Measurements from ENCODE around the gene LEPR.
A peak's percentile ranks its signal among the peaks of the same experiment; 100 is the strongest.
"Not testable (repeated sequence)": the region's sequence is repeated elsewhere in the genome, so short reads cannot be mapped to it uniquely, and the experiment has no call there.

LEPR gene

DNA sequence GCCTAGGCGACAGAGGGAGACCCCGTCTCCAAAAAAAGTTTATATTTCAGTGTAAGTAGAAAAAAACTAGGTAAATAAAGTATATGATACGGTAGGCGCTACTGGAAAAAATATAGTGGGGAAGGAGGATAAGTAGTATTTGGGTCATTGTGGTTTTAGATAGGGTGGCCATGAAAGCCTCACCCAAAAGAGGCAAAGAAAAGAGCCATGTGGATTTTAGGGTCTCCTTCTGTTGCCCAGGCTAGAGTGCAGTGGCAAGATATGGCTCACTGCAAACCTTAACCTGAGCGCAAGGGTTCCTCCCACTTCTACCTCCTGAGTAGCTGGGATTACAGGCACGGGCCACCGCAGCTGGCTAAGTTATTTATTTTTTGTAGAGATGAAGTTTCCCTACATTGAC lies 17.1 kb downstream of the LEPR start:
- DNase-seq: no peak

DNA sequence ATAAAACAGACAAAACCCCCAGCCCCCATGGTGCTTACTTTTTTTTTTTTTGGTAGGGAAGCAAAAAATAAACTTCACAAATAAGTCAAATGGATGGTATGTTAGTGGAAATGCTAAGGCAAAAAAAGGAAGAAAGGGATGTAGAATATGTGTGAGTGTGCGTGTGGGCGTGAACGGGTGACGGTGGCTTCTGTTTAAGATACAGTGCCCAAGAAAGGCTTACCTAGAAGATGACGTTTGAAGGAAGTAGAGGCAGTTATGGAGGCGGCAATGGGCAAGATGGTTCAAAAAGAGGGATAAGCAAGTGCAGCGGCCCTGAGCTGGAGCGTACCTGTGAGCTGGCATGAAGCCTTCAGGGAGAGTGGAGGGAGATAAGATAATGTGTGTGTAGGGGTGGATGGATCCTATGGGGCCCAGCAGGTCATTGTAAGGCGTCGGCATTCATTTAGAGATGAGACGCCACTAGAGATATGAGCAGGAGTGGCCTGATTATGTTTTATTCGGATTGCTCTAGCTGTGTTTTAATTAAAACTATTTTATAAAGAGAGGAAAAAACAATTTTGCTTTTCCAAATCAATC lies 19.9 kb downstream of the LEPR start:
- no peak for DNase-seq

DNA sequence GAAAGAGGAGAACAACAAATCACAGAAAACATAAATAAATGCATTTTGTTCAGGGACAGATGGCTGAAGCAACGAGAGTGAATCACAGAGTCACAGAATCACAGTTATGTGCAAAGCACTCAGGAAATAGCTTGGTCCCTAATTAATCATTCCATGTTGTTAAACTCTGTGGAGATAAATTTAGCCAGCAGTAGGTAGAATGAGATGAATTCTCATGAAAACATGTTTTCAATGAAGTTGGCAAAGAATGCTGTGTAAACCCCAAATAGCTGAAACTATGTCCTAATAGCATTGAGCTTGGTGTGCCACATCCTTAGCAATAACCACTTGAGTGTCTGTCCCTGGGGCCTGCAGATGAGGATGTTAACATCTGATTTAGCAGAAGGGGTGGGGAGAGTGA lies 20.4 kb downstream of the LEPR start:
- DNase-seq: no peak

DNA sequence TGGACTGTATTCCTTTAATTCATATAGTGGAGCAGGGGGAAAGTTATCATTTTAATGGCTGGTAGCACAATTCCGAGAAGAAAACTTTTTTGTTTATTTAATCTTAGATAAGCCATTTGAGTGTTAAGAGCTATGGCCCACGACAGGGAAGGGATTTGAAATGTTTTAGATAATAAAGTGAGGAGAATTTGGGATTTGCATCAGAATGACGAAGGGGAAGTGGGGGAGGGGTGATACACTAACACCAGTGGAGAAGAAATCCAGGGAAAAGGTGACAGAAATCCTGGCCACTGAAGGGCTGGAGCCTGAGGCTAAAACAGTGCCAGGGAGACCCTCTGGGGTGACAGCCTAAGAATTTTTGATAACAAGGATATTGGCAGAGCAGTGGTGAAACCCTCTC lies 21.0 kb downstream of the LEPR start:
- no peak for DNase-seq

DNA sequence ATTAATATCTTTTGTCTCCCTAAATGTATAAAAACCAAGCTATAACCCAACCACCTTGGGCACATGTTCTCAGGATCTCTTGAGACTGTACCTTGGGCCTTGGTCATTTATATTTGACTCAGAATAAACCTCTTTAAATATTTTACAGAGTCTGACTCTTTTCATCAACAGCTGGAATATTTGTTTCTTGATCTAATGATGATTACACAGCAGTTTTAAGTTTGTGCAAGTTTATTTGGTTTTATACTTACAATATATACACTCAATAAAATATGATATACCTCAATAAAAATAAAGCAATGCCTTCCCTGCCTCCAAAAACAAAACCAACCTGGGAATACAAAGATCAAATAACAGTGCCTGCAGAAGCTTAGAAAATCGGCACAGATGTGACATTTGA lies 22.0 kb downstream of the LEPR start:
- no peak for DNase-seq

DNA sequence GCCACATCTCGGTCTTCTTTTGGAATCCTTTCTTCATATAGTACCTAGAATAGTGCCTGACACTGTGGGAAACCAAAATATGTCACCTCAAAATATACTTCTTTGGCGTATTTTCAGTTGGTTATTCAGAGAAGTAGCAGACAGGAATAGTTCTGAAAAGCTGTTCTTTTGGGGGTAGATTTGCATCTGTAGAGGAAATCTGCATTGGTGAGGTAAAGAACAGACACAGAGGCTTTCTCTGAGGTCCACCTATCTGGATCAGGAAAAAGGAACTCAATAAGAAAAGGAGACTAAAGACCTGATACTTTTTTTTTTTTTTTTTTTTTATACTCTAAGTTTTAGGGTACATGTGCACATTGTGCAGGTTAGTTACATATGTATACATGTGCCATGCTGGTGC lies 23.2 kb downstream of the LEPR start:
- no peak for DNase-seq

DNA sequence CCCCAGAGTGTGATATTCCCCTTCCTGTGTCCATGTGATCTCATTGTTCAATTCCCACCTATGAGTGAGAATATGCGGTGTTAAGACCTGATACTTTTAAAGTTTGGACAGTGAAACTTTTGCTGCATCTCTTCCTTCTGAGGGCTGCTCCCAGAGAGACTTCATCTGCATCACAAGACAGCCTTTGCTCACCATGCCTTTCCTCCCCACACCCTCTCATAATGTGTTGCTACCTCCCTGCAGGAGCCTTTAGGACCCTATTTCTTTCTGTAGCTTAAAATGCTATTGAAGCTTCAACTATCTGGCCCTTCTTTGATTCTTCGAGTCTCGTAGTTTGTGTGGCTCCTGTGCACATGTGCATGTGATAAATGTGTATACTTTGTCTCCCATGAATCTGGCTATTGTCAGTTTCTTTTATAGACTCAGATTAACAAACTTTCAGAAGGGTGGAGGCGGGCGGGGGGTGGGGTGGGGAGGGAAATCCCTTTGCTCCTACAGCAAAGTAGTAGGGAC lies 23.7 kb downstream of the LEPR start:
- DNase-seq: no peak

DNA sequence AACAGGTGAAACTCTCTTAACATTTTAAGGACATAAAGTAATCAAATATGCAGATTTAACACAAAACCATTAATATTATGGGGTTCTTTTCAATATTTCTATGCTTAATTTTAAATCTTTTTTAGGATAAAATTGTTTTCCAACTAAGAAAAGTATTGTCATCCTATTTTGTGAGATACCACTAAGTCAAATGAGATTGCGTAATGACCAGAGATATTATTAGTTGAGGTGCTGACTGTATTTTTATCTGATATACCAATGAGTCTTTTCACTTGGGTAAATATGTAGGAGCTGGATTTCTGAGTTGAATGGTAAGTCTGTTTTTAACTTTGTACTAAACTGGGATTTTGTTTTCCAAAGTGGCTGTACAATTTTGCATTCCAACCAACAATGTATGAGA lies 25.4 kb downstream of the LEPR start:
- no peak for DNase-seq

DNA sequence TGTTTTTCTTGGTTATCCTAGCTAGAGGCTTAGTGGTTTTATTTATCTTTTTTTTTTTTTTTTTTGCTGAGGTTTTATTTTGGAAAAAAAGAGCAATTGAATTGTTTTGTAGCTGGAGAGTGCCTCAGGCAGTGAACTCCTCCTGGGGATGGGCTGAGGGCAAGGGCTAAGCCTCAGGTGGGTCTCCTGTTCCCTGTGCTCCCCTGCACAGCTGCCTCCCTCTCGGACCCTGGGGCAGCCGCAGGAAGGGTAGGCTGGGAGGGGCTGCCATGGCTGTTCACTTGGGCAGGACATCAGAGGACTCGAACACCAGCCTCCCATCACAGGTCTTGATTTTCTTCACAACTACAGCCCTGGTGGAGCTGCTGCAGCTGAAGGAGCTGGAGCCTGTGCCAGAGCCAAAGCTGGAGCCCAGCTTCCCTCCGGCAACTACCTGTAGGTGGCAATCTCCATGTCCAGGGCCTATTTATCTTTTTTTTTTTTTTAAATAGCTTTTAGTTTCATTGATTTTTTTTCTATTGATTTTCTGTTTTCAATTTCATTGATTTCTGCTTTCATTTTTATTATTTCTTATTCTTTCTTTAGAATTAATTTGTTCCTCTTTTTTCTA lies 28.9 kb downstream of the LEPR start:
- DNase-seq: no peak

DNA sequence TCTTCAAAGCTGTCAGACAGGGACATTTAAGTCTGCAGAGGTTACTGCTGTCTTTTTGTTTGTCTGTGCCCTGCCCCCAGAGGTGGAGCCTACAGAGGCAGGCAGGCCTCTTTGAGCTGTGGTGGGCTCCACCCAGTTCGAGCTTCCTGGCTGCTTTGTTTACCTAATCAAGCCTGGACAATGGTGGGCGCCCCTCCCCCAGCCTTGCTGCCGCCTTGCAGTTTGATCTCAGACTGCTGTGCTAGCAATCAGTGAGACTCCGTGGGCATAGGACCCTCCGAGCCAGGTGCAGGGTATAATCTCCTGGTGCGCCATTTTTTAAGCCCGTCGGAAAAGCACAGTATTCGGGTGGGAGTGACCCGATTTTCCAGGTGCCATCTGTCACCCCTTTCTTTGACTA lies 35.2 kb downstream of the LEPR start:
- DNase-seq: not testable (repeated sequence)

DNA sequence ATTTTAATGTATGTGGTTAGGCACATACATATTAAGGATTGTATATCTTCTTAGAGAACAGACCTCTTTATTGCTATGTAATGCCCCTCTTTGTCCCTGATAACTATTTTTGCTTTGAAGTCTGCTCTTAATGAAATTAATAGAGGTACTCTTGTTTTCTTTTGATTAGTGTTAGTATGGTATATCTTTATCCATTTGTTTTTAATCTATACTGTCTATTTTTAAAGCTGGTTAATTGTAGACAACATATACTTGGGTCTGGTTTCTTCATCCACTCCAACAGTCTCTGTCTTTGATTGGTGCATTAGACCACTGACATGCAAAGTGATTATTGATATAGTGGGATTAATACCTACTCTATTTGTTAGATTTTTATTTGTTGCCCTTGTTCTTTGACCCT lies 36.0 kb downstream of the LEPR start:
- DNase-seq: no peak

DNA sequence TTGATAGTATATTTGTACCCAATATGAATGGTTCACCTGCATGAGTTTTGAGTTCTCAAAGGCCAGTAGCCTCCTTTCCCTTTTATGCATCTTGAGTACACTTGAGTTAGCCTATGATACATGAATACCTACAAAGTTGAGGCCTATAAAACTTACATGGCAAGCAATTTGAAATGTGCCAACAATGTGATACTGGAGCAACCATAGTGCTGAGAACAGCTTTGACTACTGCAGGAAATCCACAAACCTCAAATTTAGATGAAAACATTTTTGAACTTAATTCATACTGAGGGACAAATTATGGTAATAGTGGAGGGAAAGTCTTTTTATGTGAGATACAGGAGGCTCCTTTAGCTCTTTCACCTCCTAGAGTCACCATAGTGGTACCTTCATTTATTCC lies 37.4 kb downstream of the LEPR start:
- no peak for DNase-seq

DNA sequence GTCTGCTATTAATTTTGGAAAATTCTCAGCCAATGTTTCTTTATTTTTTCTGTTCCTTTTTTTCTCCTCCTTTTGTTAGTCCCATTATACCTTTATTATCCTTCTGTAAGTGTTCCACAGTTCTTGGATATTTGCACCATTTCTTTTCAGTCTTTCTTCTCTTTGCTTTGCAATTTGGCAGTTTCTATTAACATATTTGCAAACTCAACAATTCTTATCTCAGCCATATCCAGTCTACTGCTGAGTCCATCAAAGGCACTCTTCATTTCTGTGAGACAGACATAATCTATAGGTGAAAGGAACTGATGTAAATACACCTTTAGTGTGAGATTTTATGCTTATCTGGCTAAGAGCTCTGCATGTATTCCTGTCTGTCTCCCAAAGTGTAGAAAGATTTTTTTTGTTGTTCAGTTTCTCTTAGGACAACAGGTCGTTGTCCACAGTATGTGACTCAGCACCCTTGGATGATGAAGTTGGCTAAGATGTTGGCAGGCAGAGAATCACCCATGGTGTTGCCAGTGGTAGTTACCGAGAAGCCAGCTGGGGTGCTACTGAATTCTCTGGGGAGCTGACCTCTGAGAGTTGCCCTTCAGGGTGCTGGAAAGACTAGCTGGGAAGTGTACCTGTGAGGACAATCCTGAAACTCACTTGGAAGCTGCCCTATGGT lies 38.4 kb downstream of the LEPR start:
- no peak for DNase-seq

DNA sequence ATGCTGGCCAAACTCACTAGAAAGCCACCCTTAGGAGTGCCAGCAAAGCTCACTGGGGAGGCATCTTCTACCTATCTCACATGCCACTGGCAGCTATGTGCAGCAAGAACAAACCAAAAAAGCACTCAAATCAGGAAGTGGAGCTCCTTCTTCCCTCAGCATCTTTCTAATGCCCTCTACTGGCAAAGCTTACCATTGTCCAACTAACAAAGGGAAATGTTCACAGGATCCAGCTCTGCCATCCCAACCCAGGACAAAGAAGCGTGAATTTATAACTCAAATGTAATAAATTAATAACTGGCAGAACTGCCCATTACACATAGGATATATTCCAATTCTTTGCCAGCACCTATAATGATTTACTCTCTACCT lies 38.9 kb downstream of the LEPR start:
- DNase-seq: peak; percentile 3

DNA sequence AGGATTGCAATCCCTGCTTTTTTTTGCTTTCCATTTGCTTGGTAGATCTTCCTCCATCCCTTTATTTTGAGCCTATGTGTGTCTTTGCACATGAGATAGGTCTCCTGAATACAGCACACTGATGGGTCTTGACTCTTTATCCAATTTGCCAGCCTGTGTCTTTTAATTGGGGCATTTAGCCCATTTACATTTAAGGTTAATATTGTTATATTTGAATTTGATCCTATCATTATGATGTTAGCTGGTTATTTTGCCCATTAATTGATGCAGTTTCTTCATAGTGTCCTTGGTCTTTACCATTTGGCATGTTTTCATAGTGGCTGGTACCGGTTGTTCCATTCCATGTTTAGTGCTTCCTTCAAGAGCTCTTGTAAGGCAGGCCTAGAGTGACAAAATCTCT lies 45.4 kb downstream of the LEPR start:
- DNase-seq: not testable (repeated sequence)

DNA sequence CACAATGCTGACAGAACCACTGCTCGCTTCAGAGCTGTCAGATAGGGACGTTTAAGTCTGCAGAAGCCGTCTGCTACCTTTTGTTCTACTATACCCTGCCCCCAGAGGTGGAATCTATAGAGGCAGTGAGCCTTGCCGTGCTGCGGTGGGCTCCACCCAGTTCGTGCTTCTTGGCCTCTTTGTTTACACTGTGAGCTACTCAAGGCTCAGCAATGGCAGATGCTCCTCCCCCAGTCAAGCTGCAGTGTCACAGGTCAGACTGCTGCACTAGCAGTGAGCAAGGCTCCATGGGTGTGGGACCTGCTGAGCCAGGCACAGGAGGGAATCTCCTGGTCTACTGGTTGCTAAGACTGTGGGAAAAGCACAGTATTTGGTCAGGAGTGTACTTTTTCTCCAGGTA lies 47.1 kb downstream of the LEPR start:
- DNase-seq: no peak

DNA sequence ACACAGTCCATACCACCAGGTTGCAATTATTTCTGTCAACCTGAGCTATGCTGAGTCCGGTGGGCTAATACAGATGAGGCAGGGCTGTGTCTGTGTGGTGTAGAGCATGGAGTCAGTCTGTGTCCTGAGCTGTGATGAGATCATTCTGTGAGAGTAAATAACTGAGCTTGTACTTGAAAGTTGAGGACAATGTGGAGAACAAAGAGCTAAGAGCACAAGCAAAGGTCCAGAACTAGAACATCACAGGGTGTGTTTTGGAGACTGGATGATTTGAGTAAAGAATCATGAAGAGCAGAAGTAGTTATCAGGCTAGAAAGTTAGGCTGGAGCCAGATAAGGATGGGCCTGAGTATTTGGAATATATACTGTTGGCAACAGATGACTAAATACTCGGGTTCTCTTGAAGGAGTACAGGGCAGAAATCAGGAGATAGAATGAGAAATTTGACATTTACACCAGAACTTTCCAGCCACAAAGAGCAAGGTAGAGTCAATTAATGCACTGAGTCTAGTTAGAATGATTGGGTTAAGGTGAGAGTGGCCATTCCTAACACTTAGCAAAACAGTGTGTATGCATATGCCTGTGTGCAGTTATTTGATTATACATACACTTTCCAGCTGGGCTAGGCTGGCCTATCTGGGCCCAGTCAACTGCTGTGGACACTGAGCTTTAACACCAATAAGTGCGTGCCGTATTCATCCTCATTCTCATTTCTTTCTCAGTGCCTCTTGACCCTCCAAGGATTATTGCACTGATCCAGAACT lies 48.8 kb downstream of the LEPR start:
- DNase-seq: no peak

DNA sequence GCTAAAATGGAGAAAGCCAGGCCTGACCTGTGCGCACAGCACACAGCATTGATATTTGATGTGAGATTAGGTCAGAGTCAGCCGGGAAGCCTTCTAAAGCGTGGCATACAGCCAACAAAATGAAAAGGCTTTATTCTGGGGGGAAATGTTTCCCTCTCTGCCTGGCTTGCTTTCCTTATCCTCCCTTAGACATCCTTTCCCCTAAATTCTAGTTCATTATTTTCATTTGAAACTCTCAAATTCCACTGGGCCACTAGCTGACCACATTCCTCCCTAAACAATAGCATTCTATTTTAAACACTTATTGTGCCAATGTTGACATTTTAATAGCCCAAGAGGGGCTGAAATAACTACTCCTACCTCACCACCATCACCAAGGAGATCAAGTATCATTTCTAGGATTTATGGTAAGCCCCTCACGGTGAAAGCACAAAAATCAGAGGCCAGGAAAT lies 49.4 kb downstream of the LEPR start:
- DNase-seq: no peak
